Mesodermal cell (in vitro differentiated cells): ENCODE data around the gene ZC3HAV1.
A peak's percentile ranks its signal among the peaks of the same experiment; 100 is the strongest.
"Not testable (repeated sequence)": the region's sequence is repeated elsewhere in the genome, so short reads cannot be mapped to it uniquely, and the experiment has no call there.

Source experiments
- H3K27ac ChIP-seq: 2 replicates; pipeline ENCODE4 v1.7.0; 2013; ENCODE audit warnings: mild to moderate bottlenecking, low read depth, low read length, moderate library complexity; ENCODE audit not compliant: severe bottlenecking
- H3K36me3 ChIP-seq: 2 replicates; pipeline ENCODE4 v1.7.1; 2013; ENCODE audit warnings: mild to moderate bottlenecking, low read length, moderate library complexity; ENCODE audit not compliant: control insufficient read depth, insufficient read depth
- H3K4me1 ChIP-seq: one replicate; pipeline ENCODE4 v1.7.1; 2013; ENCODE audit warnings: mild to moderate bottlenecking, low read length; ENCODE audit not compliant: insufficient read depth, control insufficient read depth, poor library complexity, severe bottlenecking
- H3K4me3 ChIP-seq: 2 replicates; pipeline ENCODE4 v1.7.0; 2013; ENCODE audit warnings: low read length, control low read depth, mild to moderate bottlenecking; ENCODE audit not compliant: insufficient read depth, poor library complexity, severe bottlenecking; ENCODE audit errors: extremely low read depth
- H3K9me3 ChIP-seq: 2 replicates; pipeline ENCODE4 v1.7.1; 2013; ENCODE audit warnings: mild to moderate bottlenecking, low read length, moderate library complexity; ENCODE audit not compliant: control insufficient read depth
- WGBS, 2 experiments: methylation state at CpG; one replicate each; pipeline ENCODE4 v1.1.5; 2013; ENCODE audit warnings: missing lambda C conversion rate in 2 of 2; ENCODE audit not compliant: insufficient coverage in 2 of 2; 5-methylcytosine and 5-hydroxymethylcytosine counted together

ZC3HAV1 gene

GRCh38 chr7:139112741-139113250, 3.3 kb upstream of the ZC3HAV1 start:
- Histone ChIP-seq H3K27ac (no peak overlapping the region), H3K4me3 (no peak overlapping the region), H3K9me3 (no peaks in the 10 kb centered on the region), H3K4me1 (no peaks in the 10 kb centered on the region), H3K36me3 (no peaks in the 10 kb centered on the region)
- WGBS, 2 experiments: 93% methylated on average over 2 of the region's 2 CpGs; no CpG with 5 or more reads in 1 of the 2 experiments

- H3K4me3 ChIP-seq: no peak overlapping the region
- H3K27ac ChIP-seq: no peak overlapping the region
- H3K9me3 ChIP-seq: no peaks in the 10 kb centered on the region
- no peaks in the 10 kb centered on the region for H3K36me3 ChIP-seq
- 84 to 90% methylated on average over 3 of the region's 3 CpGs for WGBS, 2 experiments
- no peaks in the 10 kb centered on the region for H3K4me1 ChIP-seq
Observed at GRCh38 chr7:139112316-139112715, 2.8 kb upstream of the ZC3HAV1 start.

- Histone ChIP-seq H3K9me3 (no peaks in the 10 kb centered on the region), H3K36me3 (no peaks in the 10 kb centered on the region), H3K27ac (no peak overlapping the region), H3K4me3 (no peak overlapping the region), H3K4me1 (no peaks in the 10 kb centered on the region)
- WGBS, 2 experiments: 89 to 94% methylated on average over 3 to 4 of the region's 4 CpGs
Observed at GRCh38 chr7:139111811-139112301, 2.3 kb upstream of the ZC3HAV1 start.

GRCh38 chr7:139111147-139111546, 1.6 kb upstream of the ZC3HAV1 start:
- Histone ChIP-seq H3K4me1 (no peaks in the 10 kb centered on the region), H3K27ac (no peak overlapping the region), H3K4me3 (no peak overlapping the region), H3K9me3 (no peaks in the 10 kb centered on the region), H3K36me3 (no peaks in the 10 kb centered on the region)
- 92 to 100% methylated on average over 1 of the region's 1 CpG for WGBS, 2 experiments

GRCh38 chr7:139109983-139110411, 477 bp upstream of the ZC3HAV1 start:
- Histone ChIP-seq H3K4me3 (peak overlapping the region; percentile 84), H3K9me3 (no peaks in the 10 kb centered on the region), H3K36me3 (no peaks in the 10 kb centered on the region), H3K4me1 (no peaks in the 10 kb centered on the region), H3K27ac (peak overlapping the region; percentile 71)
- 59% methylated on average over 14 of the region's 16 CpGs for WGBS, 2 experiments

- 1 to 2% methylated on average over 48 to 53 of the region's 61 CpGs for WGBS, 2 experiments
- Histone ChIP-seq H3K9me3 (no peaks in the 10 kb centered on the region), H3K27ac (no peak overlapping the region), H3K36me3 (no peaks in the 10 kb centered on the region), H3K4me3 (peak overlapping the region; percentile 84), H3K4me1 (no peaks in the 10 kb centered on the region)
Observed at GRCh38 chr7:139108266-139109187, 993 bp downstream of the ZC3HAV1 start.

GRCh38 chr7:139106959-139107358, 2.6 kb downstream of the ZC3HAV1 start:
- Histone ChIP-seq H3K4me3 (peak overlapping the region; percentile 3), H3K36me3 (no peaks in the 10 kb centered on the region)

GRCh38 chr7:139106227-139106626, 3.3 kb downstream of the ZC3HAV1 start:
- H3K9me3 ChIP-seq, H3K4me1 ChIP-seq, H3K27ac ChIP-seq, H3K4me3 ChIP-seq, H3K36me3 ChIP-seq: not testable (repeated sequence)
- WGBS, 2 experiments: 57 to 91% methylated on average over 3 to 6 of the region's 7 CpGs

More at GRCh38 chr7:139106959-139107358, 2.6 kb downstream of the ZC3HAV1 start:
- Histone ChIP-seq H3K27ac (no peak overlapping the region), H3K9me3 (no peaks in the 10 kb centered on the region), H3K4me1 (no peaks in the 10 kb centered on the region)
- WGBS, 2 experiments: no CpG with 5 or more reads among the region's 2 CpGs

GRCh38 chr7:139105484-139105883, 4.0 kb downstream of the ZC3HAV1 start:
- Histone ChIP-seq H3K9me3 (no peaks in the 10 kb centered on the region), H3K4me1 (no peaks in the 10 kb centered on the region), H3K4me3 (no peak overlapping the region), H3K27ac (no peak overlapping the region), H3K36me3 (no peaks in the 10 kb centered on the region)
- 100% methylated on average over 1 of the region's 3 CpGs; no CpG with 5 or more reads in 1 of the 2 experiments for WGBS, 2 experiments

- Histone ChIP-seq H3K4me3 (no peak overlapping the region), H3K27ac (no peak overlapping the region), H3K9me3 (no peaks in the 10 kb centered on the region), H3K36me3 (no peaks in the 10 kb centered on the region), H3K4me1 (no peaks in the 10 kb centered on the region)
- 90 to 100% methylated on average over 3 to 4 of the region's 8 CpGs for WGBS, 2 experiments
Observed at GRCh38 chr7:139104091-139104450, 5.4 kb downstream of the ZC3HAV1 start.
